Activated CD4-positive, alpha-beta T cell treated with anti-CD3 and anti-CD28 coated beads for 48 hours (primary cell): ENCODE measurements around the gene PGAP3.

Source experiments
- DNase-seq: peaks from one replicate; pipeline ENCODE4 v3.0.0-alpha.2; 2020

Gene PGAP3

GRCh38 chr17:39669897-39670735, 17.7 kb downstream of the PGAP3 start:
- no peak for DNase-seq

GRCh38 chr17:39667945-39668924, 19.6 kb downstream of the PGAP3 start, which contains the start of gene PNMT:
Gene PNMT, plus strand, starts transcription at chr17:39668453. Its CDS starts 23 bp downstream, at chr17:39668476.
- peak; percentile 83 for DNase-seq

- DNase-seq: no peak
Observed at GRCh38 chr17:39667262-39667944, 20.5 kb downstream of the PGAP3 start.

GRCh38 chr17:39666601-39667261, 21.1 kb downstream of the PGAP3 start:
- DNase-seq: no peak

- DNase-seq: no peak
Observed at GRCh38 chr17:39666231-39666600, 21.6 kb downstream of the PGAP3 start.

GRCh38 chr17:39665642-39666224, 22.1 kb downstream of the PGAP3 start:
- DNase-seq: no peak

- no peak for DNase-seq
Observed at GRCh38 chr17:39664581-39665561, 23.0 kb downstream of the PGAP3 start, which contains the start of gene TCAP. Gene TCAP, plus strand, starts transcription at chr17:39665349. Its CDS starts 11 bp downstream, at chr17:39665360.

- no peak for DNase-seq
Observed at GRCh38 chr17:39663688-39664580, 23.9 kb downstream of the PGAP3 start.

GRCh38 chr17:39663340-39663687, 24.5 kb downstream of the PGAP3 start:
- no peak for DNase-seq

GRCh38 chr17:39662551-39663339, 25.1 kb downstream of the PGAP3 start:
- no peak for DNase-seq

GRCh38 chr17:39661744-39662541, 25.9 kb downstream of the PGAP3 start:
- no peak for DNase-seq

- DNase-seq: no peak
Observed at GRCh38 chr17:39660397-39661385, 27.2 kb downstream of the PGAP3 start.

- no peak for DNase-seq
Observed at GRCh38 chr17:39660011-39660360, 27.9 kb downstream of the PGAP3 start.

GRCh38 chr17:39659279-39660010, 28.4 kb downstream of the PGAP3 start:
- DNase-seq: no peak

- DNase-seq: no peak
Observed at GRCh38 chr17:39658760-39659159, 29.1 kb downstream of the PGAP3 start.

GRCh38 chr17:39658346-39658745, 29.5 kb downstream of the PGAP3 start:
- no peak for DNase-seq
